BE2C (cell line): ENCODE results near the gene STMN3.
"Not testable (repeated sequence)": the region's sequence is repeated elsewhere in the genome, so short reads cannot be mapped to it uniquely, and the experiment has no call there.

Experiments
- DNase-seq: peaks from one replicate; pipeline ENCODE4 v3.0.0-alpha.2; 2020
- H3K27me3 ChIP-seq: fragments of 250-450 bp; sonication (Bioruptor Pico); 2 replicates; pipeline ENCODE4 v1.5.1; 2020; ENCODE audit warnings: mild to moderate bottlenecking
- H3K36me3 ChIP-seq: fragments of 250-450 bp; sonication (Bioruptor Pico); 2 replicates; pipeline ENCODE4 v1.5.1; 2020; ENCODE audit warnings: mild to moderate bottlenecking
- H3K4me1 ChIP-seq: fragments of 250-450 bp; sonication (Bioruptor Pico); 2 replicates; pipeline ENCODE4 v1.5.1; 2020
- H3K4me3 ChIP-seq: 2 replicates; pipeline ENCODE4 v1.5.1; 2011; ENCODE audit warnings: low read depth, low read length
- H3K9me3 ChIP-seq: fragments of 250-450 bp; sonication (Bioruptor Pico); 2 replicates; pipeline ENCODE4 v1.5.1; 2020
- TF ChIP-seq, protein P1 (sequence below): IDR thresholded peaks from 2 replicates; pipeline ENCODE4 v1.5.1; 2012; ENCODE audit warnings: mild to moderate bottlenecking, low read depth, low read length

Gene STMN3

DNA sequence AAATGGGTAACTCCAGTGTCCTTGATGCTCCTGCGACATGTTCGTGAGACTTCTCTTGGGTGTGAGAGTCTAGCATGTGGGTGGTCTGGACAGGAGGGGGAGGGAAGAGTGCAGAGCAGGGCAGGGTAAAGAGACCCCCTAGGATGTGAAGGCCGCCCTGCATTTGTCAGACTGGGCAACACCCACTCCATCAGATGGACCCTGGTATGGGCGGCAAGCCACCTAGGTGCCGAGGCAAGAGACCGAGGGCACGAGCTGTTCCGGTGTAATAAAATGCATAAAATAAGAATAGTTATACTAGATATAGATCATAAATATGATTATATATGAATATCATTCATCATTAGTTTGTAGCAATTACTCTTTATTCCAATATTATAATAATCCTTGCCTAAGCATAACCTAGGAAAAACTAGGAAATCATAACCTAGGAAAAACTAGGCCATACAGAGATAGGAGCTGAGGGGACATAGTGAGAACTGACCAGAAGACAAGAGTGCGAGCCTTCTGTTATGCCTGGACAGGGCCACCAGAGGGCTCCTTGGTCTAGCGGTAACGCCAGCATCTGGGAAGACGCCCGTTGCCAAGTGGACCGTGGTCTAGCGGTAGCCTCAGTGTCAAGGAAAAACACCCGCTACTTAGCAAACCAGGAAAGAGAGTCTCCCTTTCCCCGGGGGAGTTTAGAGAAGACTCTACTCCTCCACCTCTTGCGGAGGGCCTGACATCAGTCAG is 39.2 kb downstream of the STMN3 start:
- H3K4me1 ChIP-seq, H3K9me3 ChIP-seq, H3K27me3 ChIP-seq, H3K4me3 ChIP-seq: not testable (repeated sequence)
- TF ChIP-seq, protein P1, sequence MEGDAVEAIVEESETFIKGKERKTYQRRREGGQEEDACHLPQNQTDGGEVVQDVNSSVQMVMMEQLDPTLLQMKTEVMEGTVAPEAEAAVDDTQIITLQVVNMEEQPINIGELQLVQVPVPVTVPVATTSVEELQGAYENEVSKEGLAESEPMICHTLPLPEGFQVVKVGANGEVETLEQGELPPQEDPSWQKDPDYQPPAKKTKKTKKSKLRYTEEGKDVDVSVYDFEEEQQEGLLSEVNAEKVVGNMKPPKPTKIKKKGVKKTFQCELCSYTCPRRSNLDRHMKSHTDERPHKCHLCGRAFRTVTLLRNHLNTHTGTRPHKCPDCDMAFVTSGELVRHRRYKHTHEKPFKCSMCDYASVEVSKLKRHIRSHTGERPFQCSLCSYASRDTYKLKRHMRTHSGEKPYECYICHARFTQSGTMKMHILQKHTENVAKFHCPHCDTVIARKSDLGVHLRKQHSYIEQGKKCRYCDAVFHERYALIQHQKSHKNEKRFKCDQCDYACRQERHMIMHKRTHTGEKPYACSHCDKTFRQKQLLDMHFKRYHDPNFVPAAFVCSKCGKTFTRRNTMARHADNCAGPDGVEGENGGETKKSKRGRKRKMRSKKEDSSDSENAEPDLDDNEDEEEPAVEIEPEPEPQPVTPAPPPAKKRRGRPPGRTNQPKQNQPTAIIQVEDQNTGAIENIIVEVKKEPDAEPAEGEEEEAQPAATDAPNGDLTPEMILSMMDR = peak; percentile 27
- peaks cover 31% of the 10 kb centered on the region for H3K36me3 ChIP-seq
- DNase-seq = peak; percentile 26

DNA sequence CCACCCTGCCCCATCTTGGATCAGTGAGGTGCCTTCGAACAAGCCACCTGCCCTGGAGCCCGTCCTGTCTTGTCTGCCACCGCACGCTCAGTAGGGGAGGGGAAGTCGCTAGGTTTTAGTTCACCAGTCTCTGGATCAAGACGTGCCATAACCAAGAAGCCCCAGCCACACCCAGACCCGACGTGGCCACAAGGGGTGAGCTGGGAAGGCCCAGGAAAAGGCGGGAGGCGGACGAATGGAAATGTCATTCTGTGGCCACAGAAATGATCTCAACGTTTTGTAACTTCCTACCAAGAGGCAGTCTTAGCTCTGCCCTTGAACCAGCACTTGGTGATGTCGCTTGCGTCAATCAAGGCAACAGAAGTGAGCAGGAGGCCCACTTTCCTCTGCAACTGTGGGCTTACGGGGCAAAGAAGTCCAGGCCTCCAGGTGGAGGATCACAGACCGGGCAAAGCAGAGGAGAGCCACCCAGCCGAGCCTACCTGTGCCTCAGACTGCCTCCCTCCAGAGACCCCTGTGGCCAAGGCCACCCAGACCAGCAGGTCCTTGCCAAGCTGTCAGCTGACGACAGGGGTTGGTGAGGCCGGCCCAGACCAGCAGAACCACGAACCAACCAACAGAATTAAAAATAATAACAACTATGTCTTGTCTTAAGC is 40.8 kb downstream of the STMN3 start:
- Histone ChIP-seq H3K4me3 (no peak overlapping the region), H3K4me1 (no peaks in the 10 kb centered on the region), H3K9me3 (no peaks in the 10 kb centered on the region), H3K27me3 (no peaks in the 10 kb centered on the region), H3K36me3 (peaks cover 17% of the 10 kb centered on the region; the same call in 1 of the 2 replicates)
- TF ChIP-seq, protein P1 = no peak
- DNase-seq = peak; percentile 4

DNA sequence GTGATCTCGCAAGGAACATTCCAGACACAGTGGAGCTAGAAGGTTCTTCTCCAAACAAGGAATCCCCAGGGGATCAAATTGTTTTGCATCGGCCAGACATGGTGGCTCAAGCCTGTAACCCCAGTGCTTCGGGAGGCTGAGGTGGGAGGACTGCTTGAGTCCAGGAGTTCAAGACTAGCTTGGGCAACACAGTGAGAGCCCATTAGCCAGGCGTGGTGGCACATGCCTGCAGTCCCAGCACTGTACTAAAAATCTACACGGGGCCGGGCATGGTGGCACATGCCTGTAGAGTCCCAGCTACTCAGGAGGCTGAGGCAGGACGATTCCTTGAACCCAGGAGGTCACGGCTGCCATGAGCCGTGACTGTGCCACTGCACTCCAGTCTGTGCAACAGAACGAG is 41.6 kb downstream of the STMN3 start:
- Histone ChIP-seq H3K36me3 (peaks cover 17% of the 10 kb centered on the region; the same call in 1 of the 2 replicates), H3K4me1 (no peaks in the 10 kb centered on the region), H3K4me3 (no peak overlapping the region), H3K9me3 (no peaks in the 10 kb centered on the region), H3K27me3 (no peaks in the 10 kb centered on the region)
- TF ChIP-seq, protein P1 = no peak
- peak; percentile 1 for DNase-seq

DNA sequence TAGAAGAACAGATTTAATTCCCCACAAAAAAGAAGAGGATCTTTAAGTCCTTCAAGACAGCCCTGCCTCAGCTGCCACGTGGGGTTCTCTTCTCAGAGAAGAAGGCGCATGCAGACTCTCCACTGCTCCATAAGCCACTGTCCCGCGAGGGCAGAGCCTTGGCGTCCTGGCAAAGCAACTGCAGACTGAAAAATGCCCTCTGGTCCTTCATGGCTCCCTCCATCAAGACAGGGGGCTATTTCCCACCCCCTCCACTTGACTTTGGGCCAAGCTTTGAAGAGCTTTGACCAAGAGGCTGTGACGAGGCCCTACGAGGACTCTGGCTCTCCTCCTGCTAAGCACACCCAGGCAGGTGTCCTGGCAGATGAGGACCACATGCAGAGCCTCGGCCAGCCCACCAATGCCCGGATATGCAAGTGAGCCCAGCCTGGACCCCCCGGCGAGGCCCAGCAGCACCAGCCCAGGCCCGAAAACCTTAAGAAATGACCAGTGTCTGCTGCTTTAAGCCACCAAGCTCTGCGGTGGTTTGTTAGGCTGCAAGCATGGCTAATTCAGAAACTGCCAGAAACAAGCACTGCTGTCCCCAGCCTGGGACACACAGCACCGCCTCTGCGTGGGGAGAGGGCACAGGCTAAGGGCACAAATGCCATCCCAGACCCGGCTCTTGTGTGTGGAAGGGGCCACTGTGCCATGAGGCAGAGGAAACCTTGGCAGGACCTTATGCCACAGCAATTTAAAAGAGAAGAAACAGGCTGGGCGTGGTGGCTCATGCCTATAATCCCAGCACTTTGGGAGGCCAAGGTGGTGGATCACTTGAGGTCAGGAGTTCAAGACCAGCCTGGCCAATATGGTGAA is 42.4 kb downstream of the STMN3 start:
- H3K9me3 ChIP-seq = no peaks in the 10 kb centered on the region
- no peaks in the 10 kb centered on the region for H3K4me1 ChIP-seq
- H3K4me3 ChIP-seq = no peak overlapping the region
- H3K27me3 ChIP-seq = no peaks in the 10 kb centered on the region
- peaks cover 17% of the 10 kb centered on the region; the same call in 1 of the 2 replicates for H3K36me3 ChIP-seq
- TF ChIP-seq, protein P1 = no peak
- DNase-seq = no peak

DNA sequence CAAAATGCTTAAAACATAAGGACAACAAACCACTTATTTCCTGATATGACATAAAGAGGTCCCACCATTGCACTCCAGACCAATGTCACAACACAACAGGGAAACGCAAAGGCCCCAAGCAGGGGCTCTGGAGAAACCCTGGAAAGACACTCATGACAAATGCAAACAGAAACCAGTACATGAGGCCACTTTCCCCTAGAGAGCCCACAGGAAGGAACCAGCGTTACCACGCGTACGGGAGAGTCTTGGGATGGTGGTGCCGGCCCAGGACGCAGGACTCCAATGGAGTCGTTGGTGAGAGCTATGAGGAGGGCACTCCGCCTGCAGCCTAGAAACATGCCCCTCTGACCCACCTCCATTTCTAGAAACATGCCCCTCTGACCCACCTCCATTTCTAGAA is 46.5 kb downstream of the STMN3 start:
- Histone ChIP-seq H3K4me3 (no peak overlapping the region), H3K36me3 (peaks cover 15% of the 10 kb centered on the region), H3K27me3 (no peaks in the 10 kb centered on the region), H3K9me3 (no peaks in the 10 kb centered on the region), H3K4me1 (no peaks in the 10 kb centered on the region)
- no peak for DNase-seq
- TF ChIP-seq, protein P1 = no peak
